Stomach smooth muscle (tissue), 2 donors: Measurements from ENCODE around the gene FMN2.
A peak's percentile ranks its signal among the peaks of the same experiment; 100 is the strongest.
"Not testable (repeated sequence)": the region's sequence is repeated elsewhere in the genome, so short reads cannot be mapped to it uniquely, and the experiment has no call there.

ENCODE experiments used
- H3K27ac ChIP-seq: one replicate; pipeline ENCODE4 v1.7.0; 2013; ENCODE audit warnings: mild to moderate bottlenecking, low read length, inconsistent platforms
- H3K27me3 ChIP-seq, 2 donors: one replicate each; pipeline ENCODE4 v1.7.0; 2013; ENCODE audit warnings: low read length in 2 of 2; ENCODE audit not compliant: insufficient read depth in 2 of 2, control insufficient read depth in 1 of 2
- H3K36me3 ChIP-seq, 2 donors: one replicate each; pipeline ENCODE4 v1.7.0; 2013; ENCODE audit warnings: low read length in 2 of 2; ENCODE audit not compliant: control insufficient read depth in 2 of 2, insufficient read depth in 2 of 2
- H3K4me1 ChIP-seq: one replicate; pipeline ENCODE4 v1.7.0; 2013; ENCODE audit warnings: low read length; ENCODE audit not compliant: control insufficient read depth, insufficient read depth
- H3K4me3 ChIP-seq, 2 donors: one replicate each; pipeline ENCODE4 v1.7.0; 2013; ENCODE audit warnings: low read length in 2 of 2
- H3K9ac ChIP-seq, 2 donors: one replicate each; pipeline ENCODE4 v1.7.0; 2013; ENCODE audit warnings: low read length in 2 of 2, mild to moderate bottlenecking in 1 of 2
- H3K9me3 ChIP-seq, 2 donors: one replicate each; pipeline ENCODE4 v1.7.0; 2013; ENCODE audit warnings: low read length in 2 of 2; ENCODE audit not compliant: control insufficient read depth in 2 of 2
- donor health status: healthy.
- donor health status: Pancreatic carcinoma.

The FMN2 gene

DNA sequence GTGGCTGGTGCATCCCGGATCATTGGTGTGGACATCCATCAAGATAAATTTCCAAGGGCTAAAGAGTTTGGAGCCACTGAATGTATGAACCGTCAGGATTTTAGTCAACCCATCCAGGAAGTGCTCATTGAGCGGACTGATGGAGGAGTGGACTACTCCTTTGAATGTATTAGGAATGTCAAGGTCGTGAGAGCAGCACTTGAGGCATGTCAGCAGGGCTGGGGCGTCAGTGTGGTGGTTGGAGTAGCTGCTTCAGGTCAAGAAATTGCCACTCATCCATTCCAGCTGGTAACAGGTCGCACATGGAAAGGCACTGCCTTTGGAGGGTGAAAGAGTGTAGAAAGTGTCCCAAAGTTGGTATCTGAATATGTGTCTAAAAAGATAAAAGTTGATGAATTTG lies 79.1 kb downstream of the FMN2 start:
- H3K4me3 ChIP-seq = no peak overlapping the region
- H3K27ac ChIP-seq = no peak overlapping the region
- no peaks in the 10 kb centered on the region for H3K36me3 ChIP-seq
- H3K9me3 ChIP-seq = no peaks in the 10 kb centered on the region
- H3K4me1 ChIP-seq = no peaks in the 10 kb centered on the region
- H3K9ac ChIP-seq = no peak overlapping the region
- no peaks in the 10 kb centered on the region for H3K27me3 ChIP-seq

DNA sequence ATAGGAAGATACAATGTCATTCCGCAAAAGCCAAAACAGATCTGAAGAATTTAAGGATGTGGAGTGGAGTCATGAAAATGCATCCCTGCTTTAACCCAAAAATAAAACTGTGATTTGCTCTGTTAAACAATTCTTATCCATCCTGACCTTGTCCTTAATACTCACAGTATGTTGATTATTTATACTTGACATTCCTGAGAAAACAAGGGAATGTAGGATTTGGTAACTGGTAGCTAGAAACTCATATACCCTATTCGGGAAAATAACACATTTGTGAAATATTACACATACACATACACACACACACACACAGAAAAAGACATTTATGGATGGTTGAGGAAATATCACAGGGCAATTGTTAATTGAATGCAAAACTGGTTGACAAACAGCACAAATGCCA lies 80.2 kb downstream of the FMN2 start:
- H3K27me3 ChIP-seq = no peaks in the 10 kb centered on the region
- no peaks in the 10 kb centered on the region for H3K36me3 ChIP-seq
- H3K27ac ChIP-seq = no peak overlapping the region
- no peak overlapping the region for H3K4me3 ChIP-seq
- no peaks in the 10 kb centered on the region for H3K4me1 ChIP-seq
- H3K9ac ChIP-seq = no peak overlapping the region
- H3K9me3 ChIP-seq = no peaks in the 10 kb centered on the region

DNA sequence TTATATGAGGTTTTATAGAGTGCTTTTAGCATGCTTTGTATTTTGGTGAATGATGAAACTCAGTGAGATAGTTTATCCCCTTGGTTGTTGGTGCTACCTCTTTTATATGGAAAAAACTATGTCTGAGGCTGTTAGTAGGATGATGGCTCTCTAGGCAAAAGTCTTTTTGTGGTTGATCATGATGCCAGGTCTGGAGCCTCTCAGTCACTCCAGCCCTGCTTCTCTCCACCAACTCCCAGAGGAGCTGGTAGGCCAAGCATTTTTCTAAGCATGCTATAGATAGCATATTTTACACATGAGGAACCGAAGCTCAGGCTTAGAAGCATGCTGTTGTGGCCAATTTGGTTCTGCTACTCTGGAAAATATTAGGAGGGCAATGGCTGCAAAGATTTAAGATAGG lies 82.2 kb downstream of the FMN2 start:
- Histone ChIP-seq H3K36me3 (no peaks in the 10 kb centered on the region), H3K9ac (no peak overlapping the region), H3K27ac (no peak overlapping the region), H3K4me1 (no peaks in the 10 kb centered on the region), H3K9me3 (no peaks in the 10 kb centered on the region), H3K4me3 (no peak overlapping the region), H3K27me3 (no peaks in the 10 kb centered on the region)

DNA sequence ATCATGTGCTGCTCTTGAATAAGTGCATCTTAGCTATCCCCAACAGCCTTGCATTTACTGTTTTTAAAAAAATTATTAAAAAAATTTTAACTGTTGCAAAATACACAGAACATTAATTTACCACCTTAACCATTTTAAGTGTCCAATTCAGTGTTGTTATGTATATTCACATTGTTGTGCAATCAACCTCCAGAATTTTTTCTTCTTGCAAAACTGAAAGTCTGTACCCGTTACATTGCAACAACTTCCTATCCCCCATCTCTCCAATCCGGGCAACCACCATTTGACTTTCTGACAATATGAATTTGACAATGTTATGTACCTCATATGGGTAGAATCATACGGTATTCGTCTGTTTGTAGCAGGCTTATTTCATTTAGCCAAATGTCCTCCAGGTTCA lies 83.1 kb downstream of the FMN2 start:
- Histone ChIP-seq H3K4me1 (no peaks in the 10 kb centered on the region), H3K9me3 (no peaks in the 10 kb centered on the region), H3K4me3 (no peak overlapping the region), H3K27me3 (no peaks in the 10 kb centered on the region), H3K27ac (no peak overlapping the region), H3K36me3 (no peaks in the 10 kb centered on the region), H3K9ac (no peak overlapping the region)

DNA sequence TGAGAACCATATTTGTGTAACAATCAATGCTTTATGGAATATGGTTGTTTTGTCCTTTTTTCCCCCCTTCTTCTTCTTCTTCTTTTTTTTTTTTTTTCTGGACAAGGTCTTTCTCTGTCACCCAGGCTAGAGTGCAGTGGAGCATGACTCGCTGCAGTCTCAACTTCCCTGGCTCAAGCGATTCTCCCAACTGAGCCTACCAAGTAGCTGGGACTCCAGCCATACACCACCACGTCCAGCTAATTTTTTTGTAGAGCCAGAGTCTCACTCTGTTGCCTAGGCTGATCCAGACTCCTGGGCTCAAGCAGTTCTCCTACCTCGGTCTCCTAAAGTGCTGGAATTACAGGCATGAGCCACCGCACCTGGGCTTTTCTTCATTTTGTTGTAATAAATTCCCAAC lies 86.7 kb downstream of the FMN2 start:
- H3K36me3 ChIP-seq = no peaks in the 10 kb centered on the region
- no peaks in the 10 kb centered on the region for H3K9me3 ChIP-seq
- H3K9ac ChIP-seq = no peak overlapping the region
- no peaks in the 10 kb centered on the region for H3K4me1 ChIP-seq
- no peaks in the 10 kb centered on the region for H3K27me3 ChIP-seq
- no peak overlapping the region for H3K4me3 ChIP-seq
- no peak overlapping the region for H3K27ac ChIP-seq

DNA sequence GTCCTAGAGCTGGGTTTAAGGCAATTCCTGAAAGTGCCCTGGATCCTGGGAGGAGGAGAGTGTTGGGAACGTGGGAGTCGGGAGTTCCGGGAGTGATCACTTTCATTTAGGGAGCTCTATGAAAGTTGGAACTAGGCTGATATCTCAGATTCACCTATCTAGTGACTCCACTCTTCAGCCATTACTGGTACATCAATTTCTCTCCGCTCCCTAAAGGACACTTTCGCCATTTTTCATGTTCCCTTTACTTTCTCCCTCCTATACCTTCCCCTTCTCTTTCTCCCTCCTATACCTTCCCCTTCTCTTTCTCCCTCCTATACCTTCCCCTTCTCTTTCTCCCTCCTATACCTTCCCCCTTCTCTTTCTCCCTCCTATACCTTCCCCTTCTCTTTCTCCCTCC lies 93.0 kb downstream of the FMN2 start:
- H3K4me1 ChIP-seq, H3K36me3 ChIP-seq, H3K4me3 ChIP-seq, H3K27me3 ChIP-seq, H3K9me3 ChIP-seq, H3K27ac ChIP-seq, H3K9ac ChIP-seq: not testable (repeated sequence)

DNA sequence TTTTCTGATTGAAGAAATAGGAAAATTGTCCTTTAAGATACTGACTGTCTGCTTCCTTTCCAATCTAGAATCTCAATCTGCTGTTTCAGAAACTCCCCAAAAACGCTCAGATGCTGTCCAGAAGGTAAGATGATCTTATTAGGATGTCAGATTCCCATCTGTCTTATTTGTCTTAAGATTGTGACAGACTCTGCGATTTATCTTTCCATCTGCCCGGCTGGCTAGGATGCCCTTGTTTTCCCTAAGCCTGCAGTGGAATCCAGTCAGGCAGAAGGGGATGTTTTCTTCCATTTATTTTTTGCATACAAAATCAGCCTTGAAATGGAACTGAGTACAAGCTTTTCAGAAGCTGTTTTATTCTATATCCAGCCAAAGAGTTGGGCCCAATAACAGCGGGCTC lies 96.5 kb downstream of the FMN2 start:
- H3K27me3 ChIP-seq = no peaks in the 10 kb centered on the region
- no peak overlapping the region for H3K27ac ChIP-seq
- no peaks in the 10 kb centered on the region for H3K4me1 ChIP-seq
- H3K9me3 ChIP-seq = no peaks in the 10 kb centered on the region
- no peaks in the 10 kb centered on the region for H3K36me3 ChIP-seq
- no peak overlapping the region for H3K9ac ChIP-seq
- no peak overlapping the region for H3K4me3 ChIP-seq

DNA sequence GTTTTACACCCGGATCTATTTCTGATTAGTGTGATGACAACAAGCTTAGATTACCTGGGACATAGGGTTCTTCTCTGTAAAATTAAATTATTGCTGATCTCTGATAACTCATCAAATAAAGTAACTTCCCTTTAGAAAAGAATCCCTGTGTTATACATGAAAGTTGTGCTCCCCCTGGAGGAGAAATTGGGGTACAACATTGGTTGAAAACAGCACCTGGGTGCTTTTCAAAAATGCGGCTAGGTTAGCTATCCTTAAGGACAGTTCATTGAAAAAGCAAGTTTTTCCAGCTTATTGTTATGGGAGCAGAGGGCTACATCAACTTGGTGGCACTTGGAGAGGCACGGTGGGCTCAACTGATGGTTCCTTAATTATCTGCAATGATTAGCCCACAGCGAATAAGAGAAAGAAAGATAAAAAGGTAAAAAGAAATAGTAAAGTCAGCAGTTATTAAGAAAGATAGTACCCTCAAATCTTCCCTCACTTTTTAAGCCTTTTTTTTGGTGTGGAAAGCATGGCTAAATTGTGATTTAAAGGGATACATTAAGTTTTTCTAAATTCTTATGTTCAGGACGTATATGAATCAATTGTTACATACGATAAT lies 97.8 kb downstream of the FMN2 start:
- no peaks in the 10 kb centered on the region for H3K9me3 ChIP-seq
- H3K27ac ChIP-seq = no peak overlapping the region
- H3K9ac ChIP-seq = no peak overlapping the region
- peaks cover 6% of the 10 kb centered on the region for H3K4me1 ChIP-seq
- no peaks in the 10 kb centered on the region for H3K36me3 ChIP-seq
- no peak overlapping the region for H3K4me3 ChIP-seq
- H3K27me3 ChIP-seq = no peaks in the 10 kb centered on the region

DNA sequence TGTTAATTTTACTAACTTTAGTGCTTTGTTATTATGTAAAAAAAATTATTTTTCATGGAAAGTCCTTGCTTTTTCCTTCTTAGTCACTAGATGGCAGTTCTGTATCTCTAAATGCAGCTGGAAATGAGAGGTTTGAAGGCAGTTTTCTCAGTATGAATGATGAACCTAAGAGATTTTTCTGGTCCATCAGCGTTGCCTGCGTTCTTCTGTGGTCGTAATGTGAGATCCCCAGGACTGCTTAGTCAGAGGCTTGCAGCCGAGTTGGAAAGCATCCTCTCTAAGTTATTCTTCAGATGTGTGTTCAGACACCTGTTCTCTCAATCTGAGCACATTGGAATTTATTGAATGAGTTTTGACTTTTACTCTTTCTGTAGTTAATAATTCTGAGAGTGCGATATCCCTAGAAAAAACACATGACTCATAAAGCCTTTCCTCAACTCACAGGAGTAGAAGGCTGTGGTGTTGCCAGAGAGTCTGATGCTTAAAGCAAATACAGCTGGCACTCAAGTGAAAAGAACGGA lies 99.3 kb downstream of the FMN2 start:
- no peaks in the 10 kb centered on the region for H3K9me3 ChIP-seq
- H3K9ac ChIP-seq = no peak overlapping the region
- no peak overlapping the region for H3K4me3 ChIP-seq
- H3K27ac ChIP-seq = no peak overlapping the region
- H3K36me3 ChIP-seq = no peaks in the 10 kb centered on the region
- peaks cover 8% of the 10 kb centered on the region for H3K4me1 ChIP-seq
- no peaks in the 10 kb centered on the region for H3K27me3 ChIP-seq

DNA sequence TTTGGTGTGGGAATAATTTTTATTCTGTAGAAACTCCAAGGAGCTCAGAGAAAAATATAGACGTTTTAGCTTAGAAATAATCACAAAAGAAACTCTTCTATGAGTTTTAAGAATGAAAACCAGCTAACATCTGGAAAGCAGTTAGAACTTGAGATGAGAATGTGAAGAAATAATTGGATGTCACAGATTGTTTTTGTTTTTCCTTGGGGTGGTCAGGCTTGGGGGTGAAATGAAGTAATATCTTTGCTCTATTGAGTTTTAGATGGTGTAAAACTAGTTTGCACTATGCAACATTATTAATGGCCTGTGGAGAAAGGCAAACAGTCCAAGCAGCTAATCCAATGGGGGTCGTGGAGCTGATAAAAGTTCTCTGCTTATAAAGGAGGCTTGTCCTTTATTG lies 101.2 kb downstream of the FMN2 start:
- Histone ChIP-seq H3K27ac (no peak overlapping the region), H3K27me3 (no peaks in the 10 kb centered on the region), H3K36me3 (no peaks in the 10 kb centered on the region), H3K9me3 (no peaks in the 10 kb centered on the region), H3K4me3 (no peak overlapping the region), H3K4me1 (peaks cover 8% of the 10 kb centered on the region), H3K9ac (no peak overlapping the region)

DNA sequence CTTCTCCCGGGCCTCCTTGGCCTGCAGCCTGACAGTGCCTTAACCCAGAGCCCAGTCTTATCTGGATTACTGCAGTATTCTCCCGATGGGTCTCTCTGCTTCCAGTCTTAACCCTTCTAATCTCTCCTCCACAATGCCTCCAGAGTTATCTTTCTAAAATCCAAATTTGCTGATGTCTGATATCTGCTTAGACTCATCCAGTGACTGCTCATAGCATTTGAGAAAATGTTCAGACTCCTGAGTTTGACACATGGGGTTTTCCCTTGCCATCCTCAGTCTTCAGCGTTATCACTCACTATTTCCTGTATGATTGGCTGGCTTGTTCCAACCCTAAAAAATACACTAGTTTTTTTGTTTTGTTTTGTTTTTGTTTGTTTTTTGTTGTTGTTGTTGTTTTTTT lies 102.0 kb downstream of the FMN2 start:
- no peaks in the 10 kb centered on the region for H3K27me3 ChIP-seq
- H3K9me3 ChIP-seq = no peaks in the 10 kb centered on the region
- no peak overlapping the region for H3K9ac ChIP-seq
- no peaks in the 10 kb centered on the region for H3K36me3 ChIP-seq
- no peak overlapping the region for H3K4me3 ChIP-seq
- peak overlapping the region; percentile 37 for H3K27ac ChIP-seq
- peaks cover 8% of the 10 kb centered on the region for H3K4me1 ChIP-seq
